GM18951 (cell line): Measurements from ENCODE around the gene GTSF1L.
A peak's percentile ranks its signal among the peaks of the same experiment; 100 is the strongest.

Source experiments
- POLR2A ChIP-seq: IDR thresholded peaks from 4 replicates; pipeline ENCODE4 v1.6.1; 2011; ENCODE audit warnings: mild to moderate bottlenecking; ENCODE audit not compliant: insufficient read length, insufficient read depth; ENCODE audit errors: extremely low read depth
- in situ Hi-C: fragments of 300-500 bp; cut with MboI; formaldehyde crosslinking; loops from one replicate; pipeline ENCODE4 v1.12.0; 2022; ENCODE audit warnings: low sequenced_read_pairs, mixed read lengths, inconsistent platforms; ENCODE audit not compliant: unreplicated experiment

The GTSF1L gene

GRCh38 chr20:43686820-43687219, 40.0 kb downstream of the GTSF1L start:
- in situ Hi-C loops: loop anchor here (10.0 kb wide), 1 partner anchor 122 kb away; no protein-coding TSS in a partner anchor
- TF ChIP-seq POLR2A: no peak

DNA sequence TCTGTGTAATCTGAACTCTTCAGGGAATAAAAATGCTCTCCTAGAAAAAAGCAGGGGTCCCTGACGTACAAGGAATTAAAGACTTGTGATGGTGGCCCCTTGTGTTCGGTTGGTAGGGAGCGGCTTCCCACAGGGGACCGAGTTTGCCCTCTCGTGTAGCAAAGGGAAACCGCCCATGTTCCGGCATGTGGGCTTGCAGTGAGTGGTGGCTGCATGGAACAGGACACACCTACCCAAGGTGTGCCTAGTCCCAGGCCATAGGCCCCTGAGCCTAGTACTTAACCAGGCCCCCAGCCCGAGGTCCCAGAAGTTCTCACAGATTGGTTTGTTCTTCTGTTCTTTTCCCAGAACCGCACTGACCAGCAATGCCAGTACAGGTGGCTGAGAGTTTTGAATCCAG, 44.4 kb downstream of the GTSF1L start:
- in situ Hi-C loops: loop anchor here (10.0 kb wide), 1 partner anchor 118 kb away; no protein-coding TSS in a partner anchor
- no peak for TF ChIP-seq POLR2A

GRCh38 chr20:43681991-43682410, 44.8 kb downstream of the GTSF1L start:
- peak; percentile 34 for TF ChIP-seq POLR2A
- in situ Hi-C loops: loop anchor here (10.0 kb wide), 1 partner anchor 117 kb away; no protein-coding TSS in a partner anchor

- in situ Hi-C loops: loop anchor here (10.0 kb wide), 1 partner anchor 117 kb away; no protein-coding TSS in a partner anchor
Measured at GRCh38 chr20:43681468-43681942, 45.3 kb downstream of the GTSF1L start.

DNA sequence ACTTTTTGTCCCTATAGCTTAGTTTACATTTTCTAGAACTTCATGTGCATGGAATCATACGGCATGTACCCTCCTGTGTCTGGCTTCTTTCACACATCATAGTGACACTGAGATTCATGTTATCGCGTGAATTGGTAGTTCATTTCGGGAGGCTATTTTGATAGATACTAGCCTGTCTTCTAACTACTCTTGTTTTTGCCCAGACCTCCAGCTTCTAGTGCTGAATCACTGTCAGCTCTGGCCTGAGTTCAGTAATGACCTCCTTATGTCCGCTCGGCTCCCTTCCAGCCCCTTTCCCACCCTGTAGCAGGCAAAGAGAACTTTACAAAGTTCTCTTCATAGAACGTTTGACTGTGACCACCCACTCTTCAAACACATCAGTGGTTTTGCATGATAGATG, 45.8 kb downstream of the GTSF1L start:
- TF ChIP-seq POLR2A: no peak
- in situ Hi-C loops: loop anchor here (10.0 kb wide), 1 partner anchor 116 kb away; no protein-coding TSS in a partner anchor

More at GRCh38 chr20:43681468-43681942, 45.3 kb downstream of the GTSF1L start:
- no peak for TF ChIP-seq POLR2A

- in situ Hi-C loops: no loop called here
- TF ChIP-seq POLR2A: no peak
Measured at GRCh38 chr20:43676368-43676767, 50.4 kb downstream of the GTSF1L start.
